Amniotic stem cell (primary cell): Measurements from ENCODE around the gene ICA1L.
"Not testable (repeated sequence)": the region's sequence is repeated elsewhere in the genome, so short reads cannot be mapped to it uniquely, and the experiment has no call there.

ENCODE experiments used
- DNase-seq: peaks from one replicate; lab custom pipeline; 2025; lab: John Stamatoyannopoulos, UW

Gene ICA1L

GRCh38 chr2:202847693-202848524 lies 23.7 kb downstream of the ICA1L start:
- DNase-seq: no peak

GRCh38 chr2:202844656-202845055 lies 26.9 kb downstream of the ICA1L start:
- no peak for DNase-seq

GRCh38 chr2:202842690-202843089 lies 28.9 kb downstream of the ICA1L start:
- DNase-seq: no peak

- DNase-seq: no peak
Measured at GRCh38 chr2:202841090-202841867, 30.3 kb downstream of the ICA1L start.

GRCh38 chr2:202831242-202832220 lies 40.0 kb downstream of the ICA1L start:
- peak; percentile 45 for DNase-seq

GRCh38 chr2:202824901-202825300 lies 46.7 kb downstream of the ICA1L start:
- no peak for DNase-seq

- no peak for DNase-seq
Measured at GRCh38 chr2:202822411-202822810, 49.2 kb downstream of the ICA1L start.

GRCh38 chr2:202821206-202822160 lies 50.1 kb downstream of the ICA1L start:
- no peak for DNase-seq

- DNase-seq: no peak
Measured at GRCh38 chr2:202818321-202818720, 53.2 kb downstream of the ICA1L start.

- DNase-seq: no peak
Measured at GRCh38 chr2:202817771-202818170, 53.8 kb downstream of the ICA1L start.

- no peak for DNase-seq
Measured at GRCh38 chr2:202815548-202816360, 55.8 kb downstream of the ICA1L start.

GRCh38 chr2:202814226-202814625 lies 57.3 kb downstream of the ICA1L start:
- DNase-seq: no peak

GRCh38 chr2:202813387-202813786 lies 58.2 kb downstream of the ICA1L start:
- DNase-seq: no peak

GRCh38 chr2:202808754-202809153 lies 62.8 kb downstream of the ICA1L start:
- DNase-seq: no peak

- DNase-seq: not testable (repeated sequence)
Measured at GRCh38 chr2:202807431-202808138, 64.0 kb downstream of the ICA1L start.

- DNase-seq: not testable (repeated sequence)
Measured at GRCh38 chr2:202805911-202806310, 65.7 kb downstream of the ICA1L start.

- no peak for DNase-seq
Measured at GRCh38 chr2:202797944-202798343, 73.6 kb downstream of the ICA1L start.

GRCh38 chr2:202790676-202791075 lies 80.9 kb downstream of the ICA1L start:
- DNase-seq: no peak

GRCh38 chr2:202786842-202787241 lies 84.7 kb downstream of the ICA1L start:
- no peak for DNase-seq
